ENCODE data around the gene DPF1.

The DPF1 gene

GRCh38 chr19:38224014-38224862, at the start of gene DPF1:
DPF1 (minus strand) TSS chr19:38224222; CDS start chr19:38224142, 80 bp downstream.
- DNase-seq (ENCODE audit: extremely low spot score): peak; percentile 91
- TF ChIP-seq TARDBP (IDR thresholded peaks at IDR 0.05) (peak; percentile 96), FOXK2 (IDR thresholded peaks at IDR 0.05) (no peak), PKNOX1 (IDR thresholded peaks at IDR 0.05) (peak; percentile 78)
- ChIA-PET CTCF (interaction anchor here (1.5 kb wide), 2 partner anchors 82 to 322 kb away, joined by 4 to 6 read pairs; no protein-coding TSS in a partner anchor), POLR2A (interaction anchor here (1.0 kb wide), 1 partner anchor 9 kb away, joined by 5 read pairs; no protein-coding TSS in a partner anchor)

GRCh38 chr19:38273499-38273898, 49.5 kb upstream of the DPF1 start:
- ChIA-PET POLR2A (no interaction called here), CTCF (no interaction called here)
- TF ChIP-seq ELF4 (IDR thresholded peaks at IDR 0.05): no peak
- TF ChIP-seq L3MBTL2 (conservative IDR thresholded peaks at IDR 0.05): no peak
- TF ChIP-seq ZNF384 (IDR thresholded peaks at IDR 0.05): no peak
- no peak for TF ChIP-seq SP1 (IDR thresholded peaks at IDR 0.05)
- no peak for TF ChIP-seq ARNT (IDR thresholded peaks at IDR 0.05)
- TF ChIP-seq CTBP1 (IDR thresholded peaks at IDR 0.05; ENCODE audit: borderline replicate concordance): no peak
- TF ChIP-seq FOXA1 (IDR thresholded peaks at IDR 0.05): no peak
- DNase-seq (ENCODE audit: extremely low spot score): no peak

GRCh38 chr19:38270587-38271167, 46.7 kb upstream of the DPF1 start:
- POLR2A ChIA-PET: no interaction called here
- DNase-seq (ENCODE audit: extremely low spot score): no peak
- CTCF ChIA-PET: interaction anchor here (0.6 to 1.2 kb wide), 3 partner anchors 13 to 508 kb away, joined by 3 read pairs; no protein-coding TSS in a partner anchor
- TF ChIP-seq SUZ12 (IDR thresholded peaks at IDR 0.05) (no peak), L3MBTL2 (conservative IDR thresholded peaks at IDR 0.05) (peak; percentile 22; the same call in 1 of the 2 replicates)

- POLR2A ChIA-PET: no interaction called here
- CTCF ChIA-PET: no interaction called here
- DNase-seq (ENCODE audit: extremely low spot score): no peak
- TF ChIP-seq PKNOX1 (IDR thresholded peaks at IDR 0.05) (no peak), ZNF384 (IDR thresholded peaks at IDR 0.05) (no peak), FOXK2 (IDR thresholded peaks at IDR 0.05) (no peak), BHLHE40 (IDR thresholded peaks at IDR 0.05; ENCODE audit: borderline replicate concordance) (no peak), LEF1 (IDR thresholded peaks at IDR 0.05; ENCODE audit: borderline replicate concordance) (no peak), SUZ12 (IDR thresholded peaks at IDR 0.05) (no peak), ARNT (IDR thresholded peaks at IDR 0.05) (no peak), HDGF (IDR thresholded peaks at IDR 0.05; ENCODE audit: borderline replicate concordance) (no peak)
These were observed 44.5 kb upstream of the DPF1 start for GRCh38 chr19:38268539-38268938.

- no peak for DNase-seq (ENCODE audit: extremely low spot score)
- ChIA-PET CTCF (no interaction called here), POLR2A (no interaction called here)
- no peak for TF ChIP-seq LEF1 (IDR thresholded peaks at IDR 0.05; ENCODE audit: borderline replicate concordance)
- no peak for TF ChIP-seq TARDBP (IDR thresholded peaks at IDR 0.05)
- no peak for TF ChIP-seq NFRKB (IDR thresholded peaks at IDR 0.05)
- no peak for TF ChIP-seq ELF4 (IDR thresholded peaks at IDR 0.05)
- no peak for TF ChIP-seq FOXA1 (IDR thresholded peaks at IDR 0.05)
- TF ChIP-seq SUZ12 (IDR thresholded peaks at IDR 0.05): no peak
- peak; percentile 15; the same call in 1 of the 2 replicates for TF ChIP-seq PKNOX1 (IDR thresholded peaks at IDR 0.05)
- TF ChIP-seq CTBP1 (IDR thresholded peaks at IDR 0.05; ENCODE audit: borderline replicate concordance): no peak
- no peak for TF ChIP-seq SP1 (IDR thresholded peaks at IDR 0.05)
These were observed 43.9 kb upstream of the DPF1 start for GRCh38 chr19:38267761-38268483.

GRCh38 chr19:38266981-38267597, 43.1 kb upstream of the DPF1 start:
- no peak for DNase-seq (ENCODE audit: extremely low spot score)
- CTCF ChIA-PET: interaction anchor here (0.8 to 1.5 kb wide), 2 partner anchors 23 to 33 kb away, joined by 3 to 4 read pairs; no protein-coding TSS in a partner anchor
- POLR2A ChIA-PET: interaction anchor here (0.6 kb wide), 1 partner anchor 262 kb away, joined by 3 read pairs; no protein-coding TSS in a partner anchor
- no peak for TF ChIP-seq L3MBTL2 (conservative IDR thresholded peaks at IDR 0.05)

Data from HEK293T (cell line).